Esophagus (tissue), 2 donors: ENCODE data around the gene LRRC10B. TPM values are rescaled to one million over a fixed set of nuclear protein-coding genes. Genes with fewer than 3 reads are reported as not detected.

Experiments used
- H3K27ac ChIP-seq, 2 donors: one replicate each; pipeline ENCODE4 v1.5.1; 2013; ENCODE audit warnings: low read depth in 2 of 2, mild to moderate bottlenecking in 2 of 2, inconsistent platforms in 1 of 2, low read length in 1 of 2, moderate library complexity in 1 of 2
- H3K27me3 ChIP-seq, 2 donors: one replicate each; pipeline ENCODE4 v1.6.1; 2013; ENCODE audit warnings: low read length in 2 of 2, control low read depth in 1 of 2, mild to moderate bottlenecking in 1 of 2; ENCODE audit not compliant: insufficient read depth in 2 of 2, control insufficient read depth in 1 of 2
- H3K36me3 ChIP-seq, 2 donors: one replicate each; pipeline ENCODE4 v1.6.1; 2013; ENCODE audit warnings: low read length in 1 of 2; ENCODE audit not compliant: control insufficient read depth in 2 of 2, insufficient read depth in 2 of 2
- H3K4me1 ChIP-seq, 2 donors: one replicate each; pipeline ENCODE4 v1.6.1; 2013; ENCODE audit warnings: low read length in 1 of 2; ENCODE audit not compliant: control insufficient read depth in 2 of 2, insufficient read depth in 2 of 2
- H3K4me3 ChIP-seq, 2 donors: one replicate each; pipeline ENCODE4 v1.5.1; 2013; ENCODE audit warnings: low read length in 2 of 2, mild to moderate bottlenecking in 2 of 2, low read depth in 1 of 2, moderate library complexity in 1 of 2
- H3K9me3 ChIP-seq, 2 donors: one replicate each; pipeline ENCODE4 v1.6.1; 2013; ENCODE audit warnings: mild to moderate bottlenecking in 2 of 2, low read depth in 1 of 2, low read length in 1 of 2, moderate library complexity in 1 of 2; ENCODE audit not compliant: control insufficient read depth in 2 of 2, insufficient read depth in 1 of 2
- WGBS, 2 donors: extraction: QIAGEN DNeasy Blood & Tissue Kit; methylation state at CpG; one replicate each; pipeline ENCODE4 v1.1.7; 2013; 5-methylcytosine and 5-hydroxymethylcytosine counted together
- polyA plus RNA-seq, 2 donors: library from polyadenylated mRNA; stranded (reverse); fragments of 200-250 nt; gene quantifications; one replicate each; pipeline ENCODE4 v1.2.3, GENCODE V29; 2013
- donor health status: healthy with polysubstance abuse.
- donor health status: Bipolar disorder and iron deficiency.

The LRRC10B gene
- polyA plus RNA-seq, 2 donors = 0.04 to 0.19 TPM

DNA sequence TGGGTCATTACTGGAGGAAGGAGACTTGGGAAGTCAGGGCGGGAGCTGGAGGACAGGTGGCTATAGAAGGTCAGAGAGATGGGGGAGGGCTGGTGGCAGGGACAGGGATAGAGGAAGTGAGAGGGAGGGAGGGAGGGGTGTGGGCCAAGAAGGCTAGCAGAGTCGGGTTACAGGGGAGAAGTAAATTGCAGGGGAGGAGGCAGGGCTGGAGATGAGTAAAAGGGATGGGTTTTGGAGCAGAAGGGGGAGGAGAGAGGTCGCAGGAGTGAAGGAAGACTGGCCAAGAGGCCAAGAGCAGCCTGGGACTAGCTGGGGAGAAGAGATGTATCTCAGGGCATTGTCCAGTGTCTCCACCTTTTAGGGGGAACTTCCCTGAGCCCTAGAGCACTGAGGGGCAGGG lies 33.0 kb downstream of the LRRC10B start:
- Histone ChIP-seq H3K27ac (no peak overlapping the region), H3K9me3 (no peaks in the 10 kb centered on the region), H3K4me1 (no peaks in the 10 kb centered on the region), H3K36me3 (no peaks in the 10 kb centered on the region), H3K4me3 (no peak overlapping the region), H3K27me3 (no peaks in the 10 kb centered on the region)
- 27 to 31% methylated on average over 3 of the region's 3 CpGs for WGBS, 2 donors

DNA sequence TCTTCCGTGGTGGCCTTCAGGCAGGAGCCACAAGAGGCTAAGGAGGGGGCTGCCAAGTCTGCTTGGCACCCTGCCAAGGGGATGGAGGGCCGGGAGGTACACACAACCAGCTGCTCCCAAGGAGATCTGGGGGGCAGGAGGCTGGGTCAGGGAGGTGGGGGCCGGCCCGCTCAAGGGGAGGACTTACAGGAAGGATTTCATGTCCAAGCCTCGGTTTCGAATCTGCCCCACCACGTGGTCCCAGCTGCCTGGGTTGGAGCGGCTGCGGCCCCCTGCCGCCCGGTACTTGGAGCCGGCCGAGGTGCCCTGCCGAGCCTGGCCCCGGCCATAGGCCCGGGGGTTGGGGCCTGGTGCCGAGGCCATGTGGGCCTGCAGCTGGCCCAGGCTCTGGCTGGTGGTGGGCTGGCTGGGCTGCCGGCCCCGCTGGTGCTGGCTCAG lies 33.5 kb downstream of the LRRC10B start:
- WGBS, 2 donors = 56 to 58% methylated on average over 16 to 19 of the region's 19 CpGs
- no peaks in the 10 kb centered on the region for H3K4me1 ChIP-seq
- H3K9me3 ChIP-seq = no peaks in the 10 kb centered on the region
- no peak overlapping the region for H3K4me3 ChIP-seq
- H3K27me3 ChIP-seq = no peaks in the 10 kb centered on the region
- no peaks in the 10 kb centered on the region for H3K36me3 ChIP-seq
- no peak overlapping the region for H3K27ac ChIP-seq

DNA sequence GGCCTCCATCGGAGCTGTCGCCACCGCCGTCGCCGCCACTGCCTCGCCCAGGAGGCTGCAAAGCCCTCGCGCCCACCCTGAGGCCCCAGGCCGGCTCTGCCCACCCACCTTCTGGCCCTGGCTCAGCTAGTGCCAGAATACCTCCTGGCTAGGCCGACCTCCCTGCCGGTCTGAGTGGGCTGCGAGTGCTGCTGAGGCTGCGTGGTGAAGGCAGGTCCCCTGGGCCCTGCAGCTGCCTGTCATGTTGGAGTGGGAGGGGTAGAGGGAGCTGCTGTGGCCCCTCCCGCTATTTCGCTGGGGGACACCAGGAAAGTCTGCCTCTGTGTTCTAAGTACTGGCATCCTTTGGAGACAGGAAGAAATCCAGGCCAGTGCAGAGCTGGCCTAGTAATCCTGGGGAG lies 34.2 kb downstream of the LRRC10B start:
- H3K27ac ChIP-seq = no peak overlapping the region
- H3K9me3 ChIP-seq = no peaks in the 10 kb centered on the region
- H3K4me1 ChIP-seq = no peaks in the 10 kb centered on the region
- H3K4me3 ChIP-seq = no peak overlapping the region
- 81 to 88% methylated on average over 16 of the region's 16 CpGs for WGBS, 2 donors
- H3K27me3 ChIP-seq = no peaks in the 10 kb centered on the region
- H3K36me3 ChIP-seq = no peaks in the 10 kb centered on the region

DNA sequence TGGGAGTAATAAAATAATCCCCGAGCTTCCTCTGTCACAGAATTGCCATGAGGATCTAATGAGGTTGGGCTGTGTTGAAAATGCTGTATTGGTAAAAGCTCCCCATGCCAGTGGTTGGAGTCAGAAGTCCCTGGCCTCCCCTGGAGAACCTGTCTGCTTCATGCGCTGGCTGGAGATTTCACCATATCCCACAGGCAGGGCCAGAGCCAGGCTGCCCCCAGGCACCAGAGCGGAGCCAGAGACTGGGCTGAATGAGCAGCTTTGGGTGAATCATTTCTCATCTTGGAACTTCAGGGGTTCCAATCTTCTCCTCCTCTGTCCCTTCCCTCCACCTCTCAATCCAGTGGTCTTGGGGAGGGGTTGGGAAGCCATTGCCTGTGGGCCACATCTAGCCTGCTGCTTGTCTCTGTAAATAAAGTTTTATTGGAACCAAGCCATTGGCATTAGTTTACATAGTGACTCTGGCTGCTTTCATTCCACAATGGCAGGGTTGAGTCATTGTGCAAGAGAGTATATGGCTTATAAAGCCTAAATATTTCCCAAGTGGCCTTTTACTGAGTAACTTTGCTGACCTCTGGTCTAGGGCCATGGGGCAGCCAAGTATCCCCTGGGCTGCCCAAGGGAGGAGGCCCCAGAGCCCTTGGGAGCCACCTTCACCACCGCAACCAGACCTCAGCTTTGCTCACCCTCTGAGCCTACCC lies 35.2 kb downstream of the LRRC10B start:
- Histone ChIP-seq H3K36me3 (no peaks in the 10 kb centered on the region), H3K4me3 (no peak overlapping the region), H3K27ac (no peak overlapping the region), H3K27me3 (no peaks in the 10 kb centered on the region), H3K4me1 (no peaks in the 10 kb centered on the region), H3K9me3 (no peaks in the 10 kb centered on the region)
- 87 to 93% methylated on average over 4 of the region's 4 CpGs for WGBS, 2 donors

DNA sequence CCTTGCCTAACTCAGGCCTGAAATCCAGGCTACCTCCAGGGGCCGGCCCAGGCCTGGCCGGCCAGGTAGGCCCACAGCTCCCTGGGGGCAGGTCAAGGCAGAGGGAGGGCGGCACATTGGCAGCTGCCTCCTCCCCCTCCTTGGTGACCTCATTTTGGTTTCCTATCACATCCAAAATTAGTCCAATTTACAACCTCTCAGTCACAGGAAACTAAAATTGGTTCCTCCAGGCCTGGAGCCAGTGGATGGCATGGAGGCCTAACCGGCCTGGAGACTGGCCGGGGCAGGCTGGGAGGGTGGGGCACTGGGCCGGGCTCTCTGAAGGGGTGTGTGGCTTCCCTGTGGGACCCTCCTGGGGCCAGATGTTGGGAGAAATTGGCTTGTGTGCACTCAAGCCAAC lies 35.9 kb downstream of the LRRC10B start:
- H3K36me3 ChIP-seq = no peaks in the 10 kb centered on the region
- H3K4me1 ChIP-seq = no peaks in the 10 kb centered on the region
- no peaks in the 10 kb centered on the region for H3K27me3 ChIP-seq
- H3K27ac ChIP-seq = no peak overlapping the region
- H3K9me3 ChIP-seq = no peaks in the 10 kb centered on the region
- no peak overlapping the region for H3K4me3 ChIP-seq
- 88 to 92% methylated on average over 6 of the region's 6 CpGs for WGBS, 2 donors

DNA sequence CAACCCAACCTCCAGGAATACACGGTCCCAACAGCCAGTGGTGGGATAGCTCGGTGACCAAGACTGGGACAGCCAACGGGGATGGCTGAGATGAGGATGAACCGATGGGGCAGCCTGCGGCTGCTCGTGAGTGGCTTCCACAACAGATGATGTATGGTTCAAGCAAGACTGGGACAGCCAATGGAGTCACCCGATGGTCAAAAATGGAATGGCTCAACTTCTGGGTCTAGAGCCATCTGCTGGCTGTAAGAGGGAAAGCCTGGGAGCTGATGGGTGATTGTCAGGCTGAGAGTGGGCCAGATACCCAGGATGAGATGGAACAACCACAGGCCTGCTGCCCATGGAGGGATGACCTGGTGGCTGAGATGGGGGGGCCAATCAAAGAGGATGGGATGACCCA lies 36.8 kb downstream of the LRRC10B start:
- Histone ChIP-seq H3K9me3 (no peaks in the 10 kb centered on the region), H3K27me3 (no peaks in the 10 kb centered on the region), H3K4me1 (no peaks in the 10 kb centered on the region), H3K4me3 (no peak overlapping the region), H3K27ac (no peak overlapping the region), H3K36me3 (no peaks in the 10 kb centered on the region)
- WGBS, 2 donors = 96% methylated on average over 7 of the region's 7 CpGs

DNA sequence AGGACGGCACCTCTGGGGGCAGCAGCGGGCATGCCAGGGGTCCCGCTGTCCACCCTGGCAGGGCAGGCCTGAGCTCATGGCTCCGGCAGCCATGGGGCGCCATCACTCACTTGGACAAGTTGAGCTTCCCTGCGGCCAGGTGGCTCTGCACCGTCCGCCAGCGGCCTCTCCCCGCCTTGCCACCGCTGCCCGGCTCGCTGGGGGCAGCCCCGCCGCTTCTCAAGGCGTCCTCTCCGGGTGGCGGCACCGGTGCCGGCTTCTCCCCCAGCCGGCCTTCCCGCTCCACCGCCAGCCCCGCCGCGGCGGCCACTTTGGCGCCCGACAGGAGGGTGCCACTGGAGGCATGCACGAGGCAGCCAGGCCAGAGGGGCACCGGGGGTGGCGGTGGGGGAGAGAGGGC lies 37.4 kb downstream of the LRRC10B start:
- H3K27ac ChIP-seq = no peak overlapping the region
- H3K27me3 ChIP-seq = no peaks in the 10 kb centered on the region

DNA sequence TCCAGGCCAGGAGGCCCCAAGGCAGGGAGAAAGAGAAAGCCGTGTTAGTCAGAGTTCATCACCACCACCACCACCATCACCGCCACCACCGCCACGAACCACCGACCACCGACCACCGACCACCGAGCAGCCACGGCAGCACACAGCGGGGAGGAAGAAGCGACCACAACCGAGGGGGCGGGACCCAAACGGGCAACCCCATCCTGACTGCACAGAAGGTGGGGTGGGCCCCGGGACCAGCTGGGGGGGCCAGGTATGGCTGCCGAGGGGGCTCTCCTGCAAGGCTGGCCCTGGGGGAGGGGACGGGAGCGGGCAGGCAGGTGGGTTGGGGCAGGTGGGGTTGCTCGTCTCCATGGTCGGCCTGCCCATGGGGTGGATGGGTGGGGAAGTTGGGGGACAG lies 38.1 kb downstream of the LRRC10B start:
- Histone ChIP-seq H3K4me1 (no peaks in the 10 kb centered on the region), H3K27me3 (no peaks in the 10 kb centered on the region), H3K4me3 (no peak overlapping the region), H3K9me3 (no peaks in the 10 kb centered on the region), H3K36me3 (no peaks in the 10 kb centered on the region), H3K27ac (no peak overlapping the region)
- WGBS, 2 donors = 57 to 68% methylated on average over 20 of the region's 20 CpGs

More for the DNA sequence above, 37.4 kb downstream of the LRRC10B start:
- Histone ChIP-seq H3K4me1 (no peaks in the 10 kb centered on the region), H3K36me3 (no peaks in the 10 kb centered on the region), H3K9me3 (no peaks in the 10 kb centered on the region), H3K4me3 (no peak overlapping the region)
- 91 to 92% methylated on average over 27 to 32 of the region's 32 CpGs for WGBS, 2 donors

DNA sequence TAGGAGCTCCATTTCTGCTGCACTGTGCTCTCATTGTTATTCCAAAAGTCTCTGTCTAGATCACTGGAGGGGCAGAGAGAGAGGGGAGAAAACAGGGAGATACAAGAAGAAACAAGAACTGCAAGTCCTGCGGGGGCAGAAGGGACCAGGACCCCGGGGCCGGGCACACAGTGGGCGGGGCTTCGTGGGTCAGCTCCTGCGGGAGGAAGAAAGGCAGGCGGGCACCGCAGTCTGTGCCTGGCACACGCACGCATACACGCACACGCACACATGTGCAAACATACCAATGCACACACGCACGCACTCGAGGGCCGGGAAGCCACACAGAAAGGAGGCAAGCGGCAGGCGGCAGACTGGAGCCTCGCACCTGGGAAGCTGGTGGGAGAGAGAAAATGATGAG lies 38.7 kb downstream of the LRRC10B start:
- Histone ChIP-seq H3K27me3 (no peaks in the 10 kb centered on the region), H3K4me3 (no peak overlapping the region)
- 71 to 76% methylated on average over 19 of the region's 19 CpGs for WGBS, 2 donors

DNA sequence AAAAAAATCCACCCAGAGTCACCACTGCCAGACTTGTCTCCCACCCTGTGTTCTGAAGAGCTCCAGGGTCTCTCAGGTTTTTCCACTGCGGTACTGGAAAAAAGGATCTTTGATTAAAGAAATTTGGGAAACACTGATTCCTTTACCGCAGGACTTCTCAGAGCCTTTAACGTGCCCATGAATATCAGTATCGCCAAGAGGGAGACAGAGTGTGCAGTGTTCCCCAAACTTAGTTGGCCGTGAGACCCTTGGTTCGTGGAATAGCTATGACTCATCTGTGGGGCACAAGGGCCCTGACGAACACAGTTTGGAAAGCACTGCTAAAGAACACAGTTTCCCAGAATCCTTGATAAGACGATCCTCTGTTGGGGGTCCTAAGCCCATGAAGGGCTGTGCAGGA lies 40.6 kb downstream of the LRRC10B start:
- H3K9me3 ChIP-seq = no peaks in the 10 kb centered on the region
- no peak overlapping the region for H3K4me3 ChIP-seq
- 77 to 80% methylated on average over 8 of the region's 8 CpGs for WGBS, 2 donors
- H3K27me3 ChIP-seq = no peaks in the 10 kb centered on the region
- H3K36me3 ChIP-seq = no peaks in the 10 kb centered on the region
- H3K27ac ChIP-seq = no peak overlapping the region
- H3K4me1 ChIP-seq = no peaks in the 10 kb centered on the region

More for the DNA sequence above, 38.7 kb downstream of the LRRC10B start:
- H3K27ac ChIP-seq = no peak overlapping the region
- no peaks in the 10 kb centered on the region for H3K36me3 ChIP-seq
- H3K4me1 ChIP-seq = no peaks in the 10 kb centered on the region
- H3K9me3 ChIP-seq = no peaks in the 10 kb centered on the region
